HT1080 (cell line): ENCODE results near the gene RAI1. TPM values are rescaled to one million over a fixed set of nuclear protein-coding genes. Genes with fewer than 3 reads are reported as not detected.

Source experiments
- DNase-seq: peaks from one replicate; pipeline ENCODE4 v3.0.0-alpha.2; 2015; ENCODE audit warnings: low read depth
- total RNA-seq: library from RNA; depleted of rRNA; stranded (reverse); fragments of >200 nt; shearing (Covaris generic); gene quantifications from 2 replicates; pipeline ENCODE4 v1.2.3, GENCODE V29; 2014

The RAI1 gene
- total RNA-seq, 1 experiment from 2014 or later, result 9.5 TPM

DNA sequence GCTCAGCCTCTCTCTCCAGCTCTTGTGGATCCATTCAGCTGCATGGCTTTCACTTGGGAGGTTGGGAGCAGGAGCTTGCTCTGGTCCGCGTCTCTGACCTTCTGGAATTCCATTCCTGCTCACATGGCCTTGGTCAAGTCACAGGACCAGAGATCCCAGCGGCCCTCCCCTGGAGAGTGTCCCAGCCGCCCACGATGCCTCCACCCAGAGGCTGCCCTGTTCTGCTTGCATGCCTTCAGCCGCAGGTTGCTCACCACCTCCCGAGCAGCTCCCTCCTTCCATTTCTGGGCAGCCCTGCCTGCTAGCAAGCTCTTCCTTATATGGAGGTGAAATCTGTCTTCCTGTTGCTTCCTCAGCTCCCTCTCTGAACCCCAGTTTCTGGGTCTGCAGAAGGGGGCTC, 32.6 kb downstream of the RAI1 start:
- no peak for DNase-seq

DNA sequence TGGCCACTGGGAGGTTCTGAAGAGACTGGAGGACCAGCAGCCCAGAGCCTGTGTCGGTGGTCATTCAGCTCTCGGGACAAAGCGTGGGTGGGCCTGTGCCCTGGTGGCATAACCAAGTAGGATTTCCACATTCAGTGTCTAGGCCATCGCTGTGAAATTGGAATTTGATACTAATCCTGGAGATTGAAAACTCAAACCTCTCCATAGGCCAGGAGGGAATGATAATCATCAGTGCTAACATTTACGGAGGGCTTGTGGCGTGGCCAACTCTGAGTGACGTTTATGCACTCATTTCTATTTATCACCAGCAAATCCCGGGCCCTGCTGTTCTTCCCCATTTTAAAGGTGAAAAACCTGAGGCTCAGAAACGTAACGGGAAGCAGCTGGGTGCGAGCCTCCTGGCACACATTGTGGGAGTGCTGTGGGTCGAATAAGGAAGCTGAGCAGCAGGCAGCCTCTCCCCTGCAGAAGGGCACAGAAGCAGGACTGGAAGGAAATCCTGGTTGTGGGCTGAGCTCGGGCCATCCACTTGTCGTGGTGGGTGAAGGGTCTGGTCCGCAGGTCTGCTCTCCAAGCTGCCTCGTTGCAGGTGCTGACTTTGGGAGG, 33.1 kb downstream of the RAI1 start:
- no peak for DNase-seq

DNA sequence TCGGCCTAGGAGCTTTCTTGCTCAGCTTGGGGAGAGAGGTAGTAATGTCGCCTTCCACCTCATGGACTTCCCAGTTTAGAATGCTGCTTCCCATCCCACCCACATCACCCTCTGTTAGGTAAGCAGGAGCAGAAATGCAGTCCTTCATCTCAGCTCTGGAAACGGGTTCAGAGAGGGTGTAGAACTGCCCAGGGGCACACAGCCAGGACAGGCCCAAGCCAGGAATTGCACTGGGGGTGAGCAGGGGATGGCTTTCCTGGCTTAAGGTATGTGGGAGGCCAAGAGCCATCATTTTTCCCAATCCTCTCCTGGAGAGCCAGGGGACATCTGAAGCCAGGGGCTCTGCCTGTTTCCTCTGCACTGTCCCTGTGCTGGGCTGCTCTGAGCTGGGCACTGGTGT, 33.6 kb downstream of the RAI1 start:
- no peak for DNase-seq

DNA sequence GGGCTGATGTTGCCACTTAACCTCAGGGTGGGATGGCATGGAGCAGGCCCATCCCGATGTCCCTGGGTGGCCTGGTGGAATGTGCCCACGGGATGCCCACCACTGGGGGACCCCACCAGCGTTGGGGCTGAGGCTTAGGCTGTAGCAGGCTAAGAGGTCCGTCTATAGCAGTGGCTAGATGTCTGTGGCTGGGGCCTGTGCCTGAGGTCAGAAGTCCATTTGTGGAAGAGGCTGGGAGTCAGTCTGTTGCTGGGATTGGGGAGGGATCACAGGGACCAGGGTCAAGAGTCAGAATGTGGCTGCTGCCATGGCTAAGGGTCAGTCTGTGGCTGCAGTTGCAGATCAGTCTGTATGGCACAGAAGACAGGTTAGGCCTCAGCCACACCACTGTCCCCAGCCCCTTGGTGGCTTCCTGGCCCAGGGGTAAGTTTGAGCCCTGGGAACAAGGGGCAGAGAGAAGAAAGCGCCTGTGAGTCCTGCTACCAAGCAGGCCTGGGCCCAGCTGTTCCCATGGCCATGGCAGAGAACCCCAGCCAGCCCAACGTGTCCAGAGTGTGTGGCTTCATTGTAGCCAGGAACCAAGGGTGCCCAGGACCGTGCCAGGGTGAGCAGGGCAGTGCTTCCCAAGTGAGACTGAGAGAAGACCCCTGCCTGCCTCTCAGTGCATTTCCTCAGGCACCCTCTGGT, 35.7 kb downstream of the RAI1 start:
- no peak for DNase-seq

DNA sequence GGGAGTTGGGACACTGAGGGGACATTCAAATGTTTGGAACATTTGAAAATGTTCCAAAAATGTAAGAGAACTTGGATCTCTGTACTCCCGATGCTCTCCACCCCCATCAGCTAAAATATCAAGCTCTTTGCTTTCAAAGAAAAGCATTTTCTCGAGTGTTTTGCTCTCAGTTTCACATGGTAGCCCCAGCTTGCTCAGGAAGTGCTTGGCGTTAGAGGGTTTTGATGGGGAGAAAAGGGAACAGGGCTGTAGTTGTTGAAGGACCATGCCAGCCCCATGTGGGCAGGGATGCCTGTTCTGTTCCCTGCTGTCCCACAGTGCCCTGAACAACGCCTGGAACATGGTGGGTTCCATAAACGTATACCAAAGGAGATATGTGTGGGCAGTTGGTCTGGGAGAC, 37.0 kb downstream of the RAI1 start:
- DNase-seq, result no peak

DNA sequence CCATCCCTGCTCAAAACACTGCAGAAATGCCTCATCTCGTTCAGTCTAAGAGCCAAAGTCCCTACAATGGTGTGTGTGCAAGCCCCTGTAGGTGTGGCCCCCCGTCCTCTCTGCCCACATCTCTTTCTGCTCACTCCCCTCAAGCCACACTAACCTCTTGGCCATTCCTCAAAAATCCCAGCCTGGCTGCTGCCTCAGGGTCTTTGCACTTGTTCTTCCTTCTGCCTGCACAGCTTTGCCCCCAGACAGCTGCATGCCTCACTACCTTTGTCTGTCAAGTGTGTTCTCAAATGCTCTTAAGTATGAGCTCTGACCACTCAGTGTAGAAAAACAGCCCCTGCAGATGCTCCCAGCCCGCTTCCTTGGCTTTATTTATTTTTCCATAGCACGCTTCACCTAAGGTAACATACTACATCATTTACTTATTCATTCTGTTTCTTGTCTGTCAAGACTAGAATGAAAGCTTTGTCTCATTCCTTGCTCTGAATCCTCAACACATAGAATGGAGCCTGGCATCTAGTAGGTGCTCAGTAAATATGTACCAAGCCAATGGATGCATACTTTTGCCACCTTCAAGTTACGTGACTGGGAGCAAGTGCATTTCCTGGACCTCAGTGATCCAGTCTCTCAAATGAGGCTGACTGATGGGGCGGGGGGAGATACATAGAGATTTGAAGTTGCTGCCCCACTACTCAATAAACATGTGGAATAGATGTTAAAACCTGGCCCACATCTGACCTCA, 38.1 kb downstream of the RAI1 start:
- DNase-seq, result no peak

DNA sequence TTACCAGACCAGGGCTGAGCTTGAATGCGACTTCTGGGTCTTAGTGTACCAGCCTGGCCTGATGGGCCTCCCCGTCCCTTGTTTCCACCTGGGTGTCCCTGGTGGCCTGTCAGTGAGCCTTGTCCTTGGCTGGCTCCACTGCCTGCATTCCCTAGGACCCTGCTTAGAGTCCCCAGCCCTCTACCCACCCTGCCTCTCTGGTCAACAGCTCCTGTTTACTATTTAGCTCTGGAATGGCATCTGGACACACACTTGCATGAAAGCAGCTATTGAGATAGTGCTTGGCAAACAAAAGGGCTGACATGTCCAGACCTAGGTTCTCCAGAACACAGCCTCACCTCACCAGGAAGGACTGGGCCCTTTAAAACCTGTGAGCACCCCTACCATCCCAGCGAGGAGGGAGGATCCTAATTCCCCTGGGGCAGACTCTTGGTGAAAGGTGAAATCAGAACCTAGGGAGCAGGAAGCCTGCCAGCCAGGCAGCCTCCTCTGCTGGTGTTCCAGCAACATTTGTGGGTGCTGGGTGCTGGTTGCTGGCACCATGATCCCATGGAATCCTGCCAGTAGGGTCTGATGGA, 38.8 kb downstream of the RAI1 start:
- no peak for DNase-seq

DNA sequence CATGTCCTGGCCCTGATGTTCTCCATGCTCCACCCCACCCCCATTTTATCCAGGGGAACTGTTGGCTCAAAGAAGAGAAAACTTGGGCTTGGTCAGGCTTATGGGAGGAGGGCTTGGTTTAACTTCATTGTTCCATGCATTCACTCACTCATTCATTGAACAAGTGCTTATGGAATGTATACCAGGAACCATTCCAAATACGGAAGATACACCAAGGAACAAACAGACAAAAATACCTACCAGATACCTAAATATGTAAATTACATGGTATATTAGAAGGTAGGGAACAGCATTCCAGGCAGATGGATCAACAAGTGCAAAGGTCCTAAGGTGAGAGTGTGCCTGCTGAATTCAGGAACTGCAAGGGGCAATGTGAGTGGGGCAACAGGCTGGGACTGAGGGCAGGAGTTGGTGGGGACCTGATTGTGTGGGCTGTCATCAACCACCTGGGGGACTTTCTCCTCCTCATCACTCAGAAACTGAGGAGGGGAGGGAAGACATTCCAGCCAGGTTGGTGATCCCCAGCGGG, 39.9 kb downstream of the RAI1 start:
- DNase-seq, result no peak

DNA sequence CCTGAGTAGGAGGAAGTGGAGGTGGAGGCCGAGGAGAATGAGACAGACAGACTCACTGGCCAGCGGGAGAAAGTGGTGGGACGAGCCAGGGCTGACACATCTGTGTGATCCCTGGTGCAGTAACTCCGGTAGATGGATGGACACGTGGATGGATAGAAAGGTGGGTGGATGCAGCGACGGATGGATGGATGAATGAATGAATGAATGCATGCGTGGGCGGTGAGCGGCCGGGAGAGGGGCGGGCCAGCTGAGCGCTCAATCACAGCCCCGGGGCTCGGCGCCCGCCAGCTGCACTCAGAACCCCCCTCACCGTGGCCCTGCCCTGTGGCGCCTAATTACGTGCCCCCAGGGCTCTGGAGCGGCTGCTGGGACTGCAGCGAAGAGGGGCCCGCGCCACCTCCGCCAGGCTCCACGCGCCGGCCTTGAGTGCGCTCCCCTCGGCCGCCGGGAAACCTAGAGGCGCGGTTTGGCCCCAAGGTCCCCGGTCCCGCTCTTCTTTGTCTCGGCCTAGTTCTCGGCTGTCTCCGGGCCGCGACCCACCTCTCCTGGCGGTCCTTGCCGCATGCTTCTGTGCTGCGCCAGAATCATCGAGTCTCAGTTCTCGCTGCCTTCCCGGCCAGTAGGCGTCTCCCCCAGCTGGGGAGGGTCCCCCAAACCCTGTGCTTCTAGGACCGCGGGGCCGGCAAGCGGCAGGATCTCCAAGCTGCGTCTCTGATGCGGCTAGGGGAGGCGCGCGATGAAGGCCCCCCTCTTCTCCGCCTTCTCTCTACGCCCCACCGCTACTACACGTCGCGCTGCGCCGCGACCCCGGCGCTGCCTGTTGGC, 41.0 kb downstream of the RAI1 start:
- no peak for DNase-seq

DNA sequence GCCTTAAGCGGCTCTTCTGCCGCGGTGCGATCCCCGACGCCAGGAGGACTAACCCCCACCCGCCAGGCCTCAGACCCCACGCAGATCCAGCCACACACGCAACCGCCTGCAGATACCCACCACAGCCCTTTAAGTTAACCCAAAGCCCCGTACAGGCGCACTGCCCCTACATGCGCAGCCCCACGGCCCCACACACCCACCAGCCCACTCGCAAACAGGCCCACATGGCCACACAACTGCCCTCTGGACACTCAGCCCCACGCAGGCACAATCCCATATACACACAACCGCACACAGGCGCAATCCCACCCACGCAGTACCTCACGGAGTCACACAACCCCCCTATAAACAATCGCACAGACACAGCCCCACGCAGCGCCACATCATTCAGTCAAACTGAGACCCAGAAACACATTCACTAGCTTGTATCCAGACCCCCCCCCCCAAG, 41.7 kb downstream of the RAI1 start:
- DNase-seq, result no peak

DNA sequence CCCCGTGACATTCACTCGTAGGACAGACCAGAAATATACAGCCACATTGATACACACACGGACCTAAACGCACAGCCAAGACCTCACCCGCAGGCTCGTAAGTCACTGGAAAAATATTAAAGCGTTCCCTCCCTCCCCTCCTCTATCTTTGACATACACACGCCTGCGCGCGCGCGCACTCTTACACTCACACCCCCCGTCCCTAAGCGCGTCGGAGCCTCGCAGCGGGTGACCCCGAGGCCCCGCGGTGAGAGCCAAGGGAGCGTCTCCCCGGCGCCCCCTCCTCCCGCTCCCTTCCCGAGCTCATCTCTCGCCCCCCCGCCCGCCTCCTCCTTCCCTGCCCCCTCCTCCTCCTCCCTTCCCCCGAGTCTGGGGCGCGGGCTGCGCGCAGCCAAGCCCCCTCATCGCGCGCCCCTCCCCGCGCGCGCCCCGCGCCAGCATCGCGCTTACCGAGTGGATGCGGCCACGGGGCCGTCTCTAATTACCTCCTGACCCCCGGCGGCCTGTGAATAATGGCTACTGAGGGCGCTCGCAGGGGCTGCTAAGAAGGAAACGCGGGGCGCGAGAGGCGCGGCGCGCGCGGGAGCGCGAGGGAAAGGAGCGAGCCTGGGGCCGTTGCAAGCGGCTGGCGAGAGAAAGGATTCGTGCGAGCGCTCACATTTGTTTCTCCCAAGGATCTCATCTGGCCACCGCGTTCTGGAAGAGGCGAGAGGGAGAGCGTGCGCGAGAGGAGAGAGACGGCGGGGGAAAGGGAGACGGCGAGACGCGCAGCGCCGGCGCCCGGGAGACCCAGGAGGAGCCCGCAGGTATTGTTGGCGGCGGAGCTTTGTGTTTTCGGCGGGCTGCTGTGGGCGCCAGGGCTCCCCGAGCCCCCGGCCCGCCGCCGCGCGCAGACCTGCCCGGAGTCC, 42.4 kb downstream of the RAI1 start:
- no peak for DNase-seq

DNA sequence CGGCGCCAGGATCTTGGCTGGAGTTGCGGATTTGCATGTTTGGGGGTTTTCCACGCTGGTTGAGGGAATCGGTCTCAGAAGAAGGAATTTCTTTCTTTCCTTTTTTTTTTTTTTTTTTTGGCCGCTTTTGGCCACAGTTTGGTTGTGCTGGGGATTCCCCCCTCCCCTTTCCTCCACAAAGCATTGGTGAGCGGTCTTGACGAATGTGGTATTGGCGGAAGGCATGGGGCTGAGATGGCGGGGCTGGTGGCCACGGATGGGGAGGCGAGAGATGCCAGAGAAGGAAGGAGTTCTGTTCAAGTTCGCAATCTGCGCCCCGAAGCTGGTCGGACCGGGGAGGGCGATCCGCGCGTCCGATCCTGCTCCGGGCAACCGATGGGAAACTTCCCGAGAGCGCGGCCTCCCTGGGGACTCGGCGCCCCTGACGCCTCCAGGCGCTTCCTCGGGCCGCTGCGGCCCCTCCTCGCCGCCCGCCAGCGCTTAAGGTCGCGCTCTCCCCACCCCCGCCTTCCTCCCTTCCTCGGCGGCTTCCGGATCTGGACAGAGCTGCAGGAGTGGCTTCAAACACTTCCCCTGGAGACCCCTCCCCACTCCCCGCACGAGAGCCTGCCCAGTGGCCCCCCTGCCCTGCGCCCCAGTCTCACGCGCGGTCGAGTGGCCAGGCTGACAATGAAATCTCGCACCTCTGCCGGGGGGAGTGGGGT, 43.2 kb downstream of the RAI1 start:
- no peak for DNase-seq

DNA sequence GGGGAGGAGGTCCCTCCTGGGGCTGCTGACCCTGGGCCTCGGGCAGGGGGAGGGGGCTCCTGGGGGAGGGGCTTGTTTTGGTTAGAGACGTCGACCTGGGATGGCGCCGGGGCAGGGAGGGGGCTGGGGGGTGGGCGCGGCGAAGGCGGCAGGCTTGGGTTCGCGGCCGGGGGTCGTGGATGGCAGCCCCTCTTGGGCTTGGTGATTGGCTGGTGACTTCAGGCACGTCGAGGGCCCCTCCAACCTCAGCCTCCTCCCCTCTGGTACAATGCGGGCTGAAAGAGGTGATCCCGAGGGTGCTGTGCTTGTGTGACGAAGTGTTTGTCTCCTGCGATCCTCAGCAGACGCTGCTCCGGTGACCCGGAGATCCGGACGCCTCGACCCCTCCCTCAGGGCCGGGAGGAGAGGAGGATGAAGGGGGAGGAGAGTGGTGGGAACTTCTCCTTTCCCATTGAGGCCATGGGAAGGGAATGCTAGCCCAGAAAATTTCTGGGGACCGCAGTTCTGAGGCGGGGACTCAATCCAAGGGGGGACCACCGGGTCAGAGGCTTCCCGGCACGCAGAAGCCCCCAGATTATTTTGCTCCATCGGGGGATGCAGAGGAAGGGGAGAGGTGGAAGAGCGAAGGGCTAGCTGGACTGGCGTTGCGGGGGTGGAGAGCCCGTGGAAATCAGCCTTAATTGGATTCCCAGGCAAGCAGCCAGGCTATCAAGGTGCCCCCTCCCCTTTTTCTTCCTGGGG, 43.9 kb downstream of the RAI1 start:
- no peak for DNase-seq

DNA sequence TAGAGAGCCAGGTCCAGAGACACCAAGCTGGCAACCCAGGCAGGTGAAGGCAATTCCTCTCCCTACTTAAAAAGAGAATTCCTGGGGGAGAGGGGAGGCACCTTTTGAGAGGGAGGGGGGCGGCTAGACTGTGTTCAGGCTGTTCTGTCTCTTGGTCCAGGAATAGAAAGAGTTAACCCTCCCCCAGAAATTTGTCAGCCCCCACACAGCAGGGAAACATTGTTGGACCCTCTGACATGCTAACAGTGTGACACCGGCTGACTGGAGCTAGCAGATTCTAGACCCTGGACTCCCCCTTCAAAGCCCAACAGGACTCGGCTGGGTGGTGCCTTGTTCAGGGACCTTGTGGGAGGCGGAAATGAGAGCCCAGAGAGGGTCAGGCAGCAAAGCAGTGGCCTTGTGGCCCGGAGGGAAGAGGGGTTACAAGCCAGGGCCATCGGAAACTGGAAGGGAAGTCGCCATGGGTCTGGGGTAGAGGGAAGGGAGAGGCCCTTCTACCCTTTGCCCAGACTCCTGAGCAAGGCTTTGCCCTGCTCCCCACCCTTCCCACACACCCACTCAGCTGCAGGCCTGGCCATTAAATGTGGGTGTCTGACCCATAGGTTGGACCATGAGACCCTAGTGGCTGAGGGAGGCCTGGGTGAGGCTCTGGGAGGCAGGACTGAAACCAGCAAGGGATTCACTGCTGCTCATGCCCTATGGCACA, 44.6 kb downstream of the RAI1 start:
- no peak for DNase-seq

DNA sequence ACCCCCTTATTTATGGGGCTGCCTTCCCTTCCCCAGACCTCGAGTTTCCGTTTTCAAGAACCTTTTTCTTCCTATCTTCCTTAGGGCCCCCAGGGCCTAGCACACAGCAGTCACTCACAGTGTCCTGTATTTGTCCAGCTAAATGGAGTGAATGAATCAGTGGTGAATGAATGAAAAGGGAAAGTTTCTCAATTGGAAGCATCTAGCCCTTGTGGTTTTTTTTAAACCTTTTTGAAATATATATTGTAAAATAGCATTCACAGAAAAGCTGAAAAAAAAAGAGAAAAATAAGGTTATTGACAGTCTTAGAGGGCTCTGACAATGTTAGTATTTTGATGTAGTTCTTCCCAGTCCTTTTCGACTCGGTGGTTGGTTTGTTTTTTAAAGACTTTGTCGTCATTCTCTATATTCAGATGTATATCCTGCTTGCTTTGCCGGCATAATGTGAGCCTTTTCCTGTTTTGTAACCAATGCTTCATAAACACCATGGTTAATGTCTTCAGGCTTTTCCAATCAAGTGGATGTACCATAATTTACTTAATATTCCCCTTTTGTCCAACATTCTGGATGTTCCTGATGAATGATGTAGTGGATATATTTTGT, 45.3 kb downstream of the RAI1 start:
- DNase-seq, result no peak

DNA sequence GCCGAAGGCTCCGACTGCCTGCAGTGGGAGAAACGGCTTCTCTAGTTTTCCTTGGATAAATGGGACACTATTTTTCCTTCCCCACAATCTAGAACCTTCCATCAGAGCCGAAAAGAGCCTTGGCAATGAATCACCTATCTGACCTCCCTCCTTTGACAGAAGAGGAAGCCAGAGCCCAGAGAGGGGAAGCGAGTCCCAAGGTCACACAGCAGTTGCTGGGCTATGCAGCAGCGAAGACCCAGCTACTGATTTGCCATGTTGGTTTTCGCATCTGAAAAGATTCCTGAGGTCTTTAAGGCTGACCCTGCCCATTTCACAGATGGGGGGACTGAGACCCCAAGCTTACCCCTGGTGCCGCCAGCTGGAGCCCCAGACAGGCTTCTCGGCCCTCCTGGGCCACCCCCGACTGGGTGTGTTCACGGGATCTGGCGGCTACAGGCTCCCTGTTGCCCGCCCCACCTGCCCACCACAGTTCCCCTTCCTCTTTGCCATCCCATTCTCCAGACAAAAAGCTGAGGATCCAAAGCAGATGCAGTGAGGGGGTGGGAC, 45.9 kb downstream of the RAI1 start:
- DNase-seq, result no peak

DNA sequence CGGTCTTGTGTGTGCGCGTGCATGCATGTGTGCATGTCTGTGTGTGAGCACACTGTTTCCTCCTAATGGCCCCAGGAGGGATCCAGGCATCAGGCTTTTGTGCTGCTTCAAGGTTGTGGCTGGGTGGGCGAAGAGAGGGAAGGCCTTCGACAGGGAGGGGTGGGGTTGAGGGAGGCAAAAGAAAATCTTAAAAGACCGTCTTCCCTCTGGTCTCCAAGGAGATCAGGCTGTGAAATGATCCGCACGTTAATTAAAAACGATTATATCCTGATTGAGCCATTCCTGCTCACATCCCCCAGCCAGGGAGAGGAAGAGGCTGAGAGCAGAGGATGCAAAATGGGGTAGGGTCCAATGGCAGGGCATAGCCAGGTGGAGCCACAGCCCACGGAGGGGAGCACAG, 46.9 kb downstream of the RAI1 start:
- DNase-seq, result no peak
